LNCaP clone FGC (cell line): ENCODE results near the gene ADAMTSL2.

ENCODE experiments used
- DNase-seq: peaks from one replicate; pipeline ENCODE4 v3.0.0-alpha.2; 2011; ENCODE audit warnings: low read depth
- H3K4me3 ChIP-seq: 2 replicates; pipeline ENCODE4 v1.5.1; 2011; ENCODE audit warnings: mild to moderate bottlenecking, low read depth, low read length, control low read depth
- TF ChIP-seq, protein P1 (sequence below): IDR thresholded peaks from 2 replicates; pipeline ENCODE4 v1.5.1; 2012; ENCODE audit warnings: mild to moderate bottlenecking; ENCODE audit not compliant: control insufficient read depth, insufficient read depth; ENCODE audit errors: extremely low read depth

Gene ADAMTSL2

DNA sequence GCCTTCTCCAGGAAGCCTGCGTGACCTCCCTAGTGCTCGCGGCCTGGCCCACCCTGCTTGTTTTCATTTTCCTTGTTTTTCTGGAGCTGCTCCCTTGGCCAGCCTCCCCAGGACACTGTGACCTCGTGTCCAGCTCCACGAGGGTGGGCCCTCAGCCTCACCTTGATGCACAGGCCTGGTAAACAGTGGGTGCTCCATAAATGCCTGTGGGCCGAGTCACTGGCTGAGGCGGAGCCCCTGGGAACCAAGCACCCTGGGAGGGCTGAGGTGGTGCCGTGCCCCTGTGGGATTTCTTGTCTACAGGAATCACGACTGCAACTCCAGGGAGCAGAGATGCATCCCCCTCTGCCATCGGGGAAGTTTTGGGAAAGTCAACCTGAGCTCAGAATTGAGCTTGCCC is 57.5 kb downstream of the ADAMTSL2 start:
- no peak for DNase-seq
- H3K4me3 ChIP-seq, result no peak overlapping the region
- TF ChIP-seq, protein P1, sequence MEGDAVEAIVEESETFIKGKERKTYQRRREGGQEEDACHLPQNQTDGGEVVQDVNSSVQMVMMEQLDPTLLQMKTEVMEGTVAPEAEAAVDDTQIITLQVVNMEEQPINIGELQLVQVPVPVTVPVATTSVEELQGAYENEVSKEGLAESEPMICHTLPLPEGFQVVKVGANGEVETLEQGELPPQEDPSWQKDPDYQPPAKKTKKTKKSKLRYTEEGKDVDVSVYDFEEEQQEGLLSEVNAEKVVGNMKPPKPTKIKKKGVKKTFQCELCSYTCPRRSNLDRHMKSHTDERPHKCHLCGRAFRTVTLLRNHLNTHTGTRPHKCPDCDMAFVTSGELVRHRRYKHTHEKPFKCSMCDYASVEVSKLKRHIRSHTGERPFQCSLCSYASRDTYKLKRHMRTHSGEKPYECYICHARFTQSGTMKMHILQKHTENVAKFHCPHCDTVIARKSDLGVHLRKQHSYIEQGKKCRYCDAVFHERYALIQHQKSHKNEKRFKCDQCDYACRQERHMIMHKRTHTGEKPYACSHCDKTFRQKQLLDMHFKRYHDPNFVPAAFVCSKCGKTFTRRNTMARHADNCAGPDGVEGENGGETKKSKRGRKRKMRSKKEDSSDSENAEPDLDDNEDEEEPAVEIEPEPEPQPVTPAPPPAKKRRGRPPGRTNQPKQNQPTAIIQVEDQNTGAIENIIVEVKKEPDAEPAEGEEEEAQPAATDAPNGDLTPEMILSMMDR, result no peak

DNA sequence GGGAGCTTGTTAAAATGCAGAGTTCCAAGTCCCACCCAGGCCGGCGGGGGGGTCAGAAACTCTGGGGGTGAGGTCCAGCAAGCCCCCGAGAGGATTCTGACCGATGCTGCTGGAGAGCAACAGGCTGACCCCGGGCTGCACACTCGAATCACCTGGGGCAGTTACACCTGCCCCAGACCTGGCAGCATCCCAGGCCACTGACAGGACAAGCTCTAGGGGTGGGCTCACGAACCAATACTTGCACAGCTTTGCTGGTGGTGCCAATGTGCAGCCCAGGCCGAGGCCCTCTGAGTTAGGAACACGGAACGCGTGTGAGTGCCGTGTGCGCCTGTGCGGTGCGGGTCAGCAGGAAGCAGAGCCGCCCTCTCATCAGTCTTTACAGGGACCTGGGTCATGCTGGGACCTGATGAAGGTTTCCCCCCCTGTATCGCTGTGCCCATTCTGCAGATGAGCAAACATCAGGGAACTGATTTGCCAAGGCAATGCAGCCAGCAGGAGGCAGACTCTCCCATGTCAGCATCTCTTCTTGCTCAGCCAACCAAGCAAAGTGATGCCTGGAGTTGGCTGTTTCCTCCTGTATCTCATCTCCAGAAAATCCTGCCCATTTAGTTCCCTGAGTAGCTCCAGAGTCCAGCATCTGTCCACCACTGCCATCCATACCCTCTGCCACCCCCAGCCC is 58.4 kb downstream of the ADAMTSL2 start:
- TF ChIP-seq, protein P1, result peak; percentile 46
- no peak overlapping the region for H3K4me3 ChIP-seq
- DNase-seq, result no peak

DNA sequence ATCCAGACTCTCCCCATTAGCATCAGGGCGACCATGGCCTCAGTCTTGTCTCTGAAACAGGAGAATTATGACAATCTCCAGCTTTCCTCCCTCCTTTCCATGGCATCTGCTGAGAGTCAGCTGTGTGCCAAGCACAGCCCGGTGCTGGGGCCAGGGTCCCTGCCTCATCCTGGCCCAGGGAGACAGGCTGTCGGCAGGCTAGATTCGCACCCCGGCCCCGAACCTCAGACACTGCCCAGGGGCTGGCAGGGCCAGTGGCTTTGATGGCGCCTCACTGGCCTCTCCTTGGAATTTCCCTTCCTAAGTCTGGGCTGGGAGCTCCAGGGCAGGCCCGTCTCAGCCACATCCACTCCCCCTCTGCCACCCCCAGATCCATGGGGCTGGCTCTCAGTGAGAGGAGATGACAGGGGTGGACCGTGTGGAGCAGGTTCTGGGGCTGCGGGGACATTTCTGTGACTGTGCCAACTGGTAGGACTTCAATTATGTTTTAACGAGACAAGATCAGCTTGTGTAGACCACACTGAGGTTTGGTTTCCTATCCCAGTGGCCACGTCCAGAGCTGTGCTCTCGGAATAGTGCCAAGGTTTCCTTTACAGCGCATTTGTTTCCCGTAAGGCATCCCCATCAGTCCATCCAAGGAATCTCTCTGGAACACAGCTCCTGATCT is 59.2 kb downstream of the ADAMTSL2 start:
- H3K4me3 ChIP-seq, result no peak overlapping the region

DNA sequence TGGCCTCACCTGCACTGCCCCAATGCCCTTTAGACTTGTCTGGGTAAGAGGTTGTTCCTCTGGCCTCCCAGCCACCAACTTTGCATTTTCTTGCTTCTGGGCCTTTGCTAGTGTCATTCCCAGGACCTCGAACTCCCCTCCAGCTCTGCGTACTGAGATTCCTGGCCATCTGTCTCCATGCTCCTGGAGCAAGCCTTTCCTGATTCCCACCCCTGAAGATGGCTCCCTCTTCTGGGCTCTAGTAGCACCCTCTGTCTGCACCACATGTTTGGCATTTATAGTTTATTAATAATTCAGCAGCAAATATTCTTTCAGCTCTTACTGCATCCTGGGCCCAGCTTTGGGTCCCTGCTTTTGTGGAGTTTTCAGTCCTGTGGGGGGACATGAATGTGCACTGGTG is 59.8 kb downstream of the ADAMTSL2 start:
- TF ChIP-seq, protein P1, result no peak
- no peak overlapping the region for H3K4me3 ChIP-seq
- DNase-seq, result no peak

More for the DNA sequence above, 59.2 kb downstream of the ADAMTSL2 start:
- DNase-seq, result no peak
- TF ChIP-seq, protein P1, result no peak

DNA sequence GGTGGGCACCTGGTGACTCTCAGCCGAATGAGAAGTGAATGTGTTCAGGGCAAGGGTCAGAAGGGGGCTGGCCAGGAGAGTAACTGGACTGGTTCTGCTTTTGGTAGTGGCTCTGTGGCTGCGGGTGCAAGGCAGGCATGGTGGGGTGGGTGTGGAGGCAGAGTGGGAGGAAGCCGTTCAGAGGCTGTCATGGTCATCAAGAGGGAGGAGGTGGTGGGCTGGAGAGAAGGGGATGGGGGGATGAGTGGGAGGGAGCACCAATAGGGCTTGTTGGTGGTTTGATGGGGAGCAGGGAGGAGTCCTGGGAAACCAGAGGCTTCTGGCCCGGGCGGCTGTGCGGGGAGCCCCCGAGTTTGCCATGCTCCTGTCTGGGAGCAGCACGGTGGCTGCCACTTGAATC is 61.4 kb downstream of the ADAMTSL2 start:
- no peak overlapping the region for H3K4me3 ChIP-seq
- TF ChIP-seq, protein P1, result no peak
- no peak for DNase-seq

DNA sequence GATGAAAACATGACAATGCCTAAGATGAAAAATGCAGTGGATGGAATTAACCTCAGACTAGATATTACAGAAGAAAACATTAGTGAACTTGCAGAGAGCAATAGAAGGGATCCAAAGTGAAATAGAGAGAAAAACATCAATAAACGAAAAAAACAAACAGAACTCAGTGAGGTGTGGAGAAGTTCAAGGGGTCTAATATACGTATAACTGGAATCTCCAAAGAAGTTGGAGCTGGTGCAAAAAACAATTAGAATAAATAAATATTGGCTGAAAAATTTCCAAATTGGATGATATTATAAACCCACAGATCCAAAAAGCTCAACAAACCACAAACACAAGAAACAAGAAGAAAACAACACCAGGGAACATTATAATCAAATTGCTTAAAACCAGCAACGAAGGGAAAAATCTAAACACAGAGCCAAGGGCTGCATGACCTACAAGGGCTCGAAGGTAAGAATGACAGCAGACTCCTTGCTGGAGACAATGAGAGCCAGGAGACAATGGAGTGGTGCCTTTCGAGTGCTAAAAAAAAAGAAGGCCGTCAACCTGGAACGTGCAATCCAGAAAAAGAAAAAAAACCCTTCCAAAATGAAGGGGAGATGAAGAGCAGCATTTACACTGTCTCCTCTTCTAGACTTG is 62.9 kb downstream of the ADAMTSL2 start:
- DNase-seq, result no peak
- H3K4me3 ChIP-seq, result no peak overlapping the region
- TF ChIP-seq, protein P1, result no peak
